ENCODE results near the gene NKAIN2.

The NKAIN2 gene

GRCh38 chr6:124069230-124069950 is 265.7 kb downstream of the NKAIN2 start:
- in situ Hi-C loops (cut with HindIII; ENCODE audit: low pct_ligation_motif_present, low sequenced_read_pairs) = no loop called here
- no peak overlapping the region for H3K4me3 ChIP-seq (ENCODE audit: low read depth, low read length)
- no peaks in the 10 kb centered on the region for H3K27me3 ChIP-seq (replicated peaks)
- H3K27ac ChIP-seq = no peak overlapping the region
- no peak for DNase-seq
- TF ChIP-seq, protein P1, sequence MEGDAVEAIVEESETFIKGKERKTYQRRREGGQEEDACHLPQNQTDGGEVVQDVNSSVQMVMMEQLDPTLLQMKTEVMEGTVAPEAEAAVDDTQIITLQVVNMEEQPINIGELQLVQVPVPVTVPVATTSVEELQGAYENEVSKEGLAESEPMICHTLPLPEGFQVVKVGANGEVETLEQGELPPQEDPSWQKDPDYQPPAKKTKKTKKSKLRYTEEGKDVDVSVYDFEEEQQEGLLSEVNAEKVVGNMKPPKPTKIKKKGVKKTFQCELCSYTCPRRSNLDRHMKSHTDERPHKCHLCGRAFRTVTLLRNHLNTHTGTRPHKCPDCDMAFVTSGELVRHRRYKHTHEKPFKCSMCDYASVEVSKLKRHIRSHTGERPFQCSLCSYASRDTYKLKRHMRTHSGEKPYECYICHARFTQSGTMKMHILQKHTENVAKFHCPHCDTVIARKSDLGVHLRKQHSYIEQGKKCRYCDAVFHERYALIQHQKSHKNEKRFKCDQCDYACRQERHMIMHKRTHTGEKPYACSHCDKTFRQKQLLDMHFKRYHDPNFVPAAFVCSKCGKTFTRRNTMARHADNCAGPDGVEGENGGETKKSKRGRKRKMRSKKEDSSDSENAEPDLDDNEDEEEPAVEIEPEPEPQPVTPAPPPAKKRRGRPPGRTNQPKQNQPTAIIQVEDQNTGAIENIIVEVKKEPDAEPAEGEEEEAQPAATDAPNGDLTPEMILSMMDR (IDR thresholded peaks at IDR 0.05; ENCODE audit: low read depth, low read length, missing control alignments) = no peak
- no peaks in the 10 kb centered on the region for H3K36me3 ChIP-seq (replicated peaks)

DNA sequence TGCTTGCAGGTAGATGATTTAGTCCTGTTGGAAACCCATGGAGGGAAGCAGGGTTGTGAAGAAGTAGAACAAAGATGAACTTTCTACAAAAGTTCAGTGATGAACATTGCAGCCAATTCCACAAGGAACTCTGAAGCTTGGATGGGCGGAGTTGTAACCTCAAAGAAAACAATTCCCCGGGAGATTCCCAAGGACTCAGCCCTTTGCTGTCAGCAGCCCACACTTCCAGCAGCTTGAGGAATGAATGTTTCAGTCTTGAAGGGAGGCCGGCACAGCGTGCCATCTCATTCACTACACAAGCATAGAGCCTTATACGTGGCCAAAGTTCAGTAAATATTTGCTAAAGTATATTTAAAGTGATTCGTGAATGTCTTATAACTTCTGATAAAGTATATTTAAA is 269.4 kb downstream of the NKAIN2 start:
- in situ Hi-C loops (cut with HindIII; ENCODE audit: low pct_ligation_motif_present, low sequenced_read_pairs) = no loop called here
- no peak overlapping the region for H3K27ac ChIP-seq
- DNase-seq = peak; percentile 46
- H3K4me3 ChIP-seq (ENCODE audit: low read depth, low read length) = no peak overlapping the region
- TF ChIP-seq, protein P1 (IDR thresholded peaks at IDR 0.05; ENCODE audit: low read depth, low read length, missing control alignments) = no peak
- H3K36me3 ChIP-seq (replicated peaks) = no peaks in the 10 kb centered on the region
- no peaks in the 10 kb centered on the region for H3K27me3 ChIP-seq (replicated peaks)

GRCh38 chr6:124073820-124074587 is 270.3 kb downstream of the NKAIN2 start:
- Histone ChIP-seq H3K27me3 (replicated peaks) (no peaks in the 10 kb centered on the region), H3K27ac (no peak overlapping the region), H3K36me3 (replicated peaks) (no peaks in the 10 kb centered on the region), H3K4me3 (ENCODE audit: low read depth, low read length) (no peak overlapping the region)
- TF ChIP-seq, protein P1 (IDR thresholded peaks at IDR 0.05; ENCODE audit: low read depth, low read length, missing control alignments) = no peak
- DNase-seq = no peak
- in situ Hi-C loops (cut with HindIII; ENCODE audit: low pct_ligation_motif_present, low sequenced_read_pairs) = no loop called here

DNA sequence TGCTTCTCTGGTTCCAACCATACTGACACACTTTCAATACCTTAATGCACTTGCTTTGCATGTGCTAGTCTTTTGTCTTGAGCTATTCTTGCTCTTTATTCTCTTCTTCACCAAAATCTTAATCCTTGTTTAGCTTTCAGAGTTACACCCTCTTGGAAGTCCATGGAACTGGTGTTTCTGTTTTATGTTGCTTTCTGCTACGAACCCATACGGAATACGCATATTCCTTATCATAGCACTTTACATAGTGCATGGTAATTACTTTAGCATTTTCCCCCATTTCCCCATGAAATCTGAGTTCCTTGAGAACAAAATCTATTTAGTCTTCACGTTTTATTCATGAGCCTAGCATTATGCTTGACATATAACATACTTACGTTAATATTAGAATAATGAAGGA is 270.9 kb downstream of the NKAIN2 start:
- DNase-seq = no peak
- Histone ChIP-seq H3K4me3 (ENCODE audit: low read depth, low read length) (no peak overlapping the region), H3K27ac (no peak overlapping the region), H3K27me3 (replicated peaks) (no peaks in the 10 kb centered on the region), H3K36me3 (replicated peaks) (no peaks in the 10 kb centered on the region)
- TF ChIP-seq, protein P1 (IDR thresholded peaks at IDR 0.05; ENCODE audit: low read depth, low read length, missing control alignments) = no peak
- in situ Hi-C loops (cut with HindIII; ENCODE audit: low pct_ligation_motif_present, low sequenced_read_pairs) = no loop called here

- TF ChIP-seq, protein P1 (IDR thresholded peaks at IDR 0.05; ENCODE audit: low read depth, low read length, missing control alignments) = no peak
- in situ Hi-C loops (cut with HindIII; ENCODE audit: low pct_ligation_motif_present, low sequenced_read_pairs) = no loop called here
- Histone ChIP-seq H3K36me3 (replicated peaks) (no peaks in the 10 kb centered on the region), H3K4me3 (ENCODE audit: low read depth, low read length) (no peak overlapping the region), H3K27ac (no peak overlapping the region), H3K27me3 (replicated peaks) (no peaks in the 10 kb centered on the region)
- DNase-seq = no peak
Observed at GRCh38 chr6:124076336-124077048, 272.8 kb downstream of the NKAIN2 start.

All from brain microvascular endothelial cell (primary cell).